Caco-2 (cell line): ENCODE measurements around the gene KCNAB3. TPM values are rescaled to one million over a fixed set of nuclear protein-coding genes. Genes with fewer than 3 reads are reported as not detected.

Experiments
- BruUV-seq: library from RNA; stranded (reverse); fragments of 400-500 nt; replicated peaks from 2 replicates; lab custom pipeline; 2021; lab: Mats Ljungman, UMichigan
- CTCF ChIA-PET: fragments of 300-600 bp; sonication (Branson Sonifier 250); formaldehyde crosslinking; loops from one replicate; lab custom pipeline; 2022; ENCODE audit warnings: antibody characterized with exemption; lab: Charles Lee
- POLR2A ChIA-PET: fragments of 300-600 bp; sonication (Branson Sonifier 250); formaldehyde crosslinking; loops from one replicate; lab custom pipeline; 2022; ENCODE audit warnings: antibody characterized with exemption; lab: Charles Lee
- DNase-seq, 2 experiments: peaks; one replicate each; pipeline versions ENCODE4 v3.0.0 to v3.0.0-alpha.2; 2020 to 2022
- H3K27me3 ChIP-seq: replicated peaks from 2 replicates; pipeline ENCODE4 v1.6.0; 2011; ENCODE audit warnings: low read length; ENCODE audit not compliant: control insufficient read depth, insufficient read depth
- H3K36me3 ChIP-seq: 2 replicates; pipeline ENCODE4 v1.5.1; 2011; ENCODE audit warnings: low read length; ENCODE audit not compliant: control insufficient read depth, insufficient read depth
- H3K4me1 ChIP-seq: fragments of 250-450 bp; sonication (Bioruptor Pico); 2 replicates; pipeline ENCODE4 v1.5.1; 2020; ENCODE audit warnings: mild to moderate bottlenecking
- H3K4me3 ChIP-seq: 2 replicates; pipeline ENCODE4 v1.5.1; 2011; ENCODE audit warnings: low read depth, mild to moderate bottlenecking, control low read depth, low read length
- H3K9me3 ChIP-seq: fragments of 250-450 bp; sonication (Bioruptor Pico); 2 replicates; pipeline ENCODE4 v1.5.1; 2020; ENCODE audit warnings: mild to moderate bottlenecking, moderate library complexity
- H3K27ac Mint-ChIP-seq: one replicate; pipeline ENCODE4 v1.8.0; 2022; ENCODE audit warnings: mixed read lengths; ENCODE audit not compliant: unreplicated experiment
- H3K27me3 Mint-ChIP-seq: one replicate; pipeline ENCODE4 v1.8.0; 2022; ENCODE audit warnings: mixed read lengths; ENCODE audit not compliant: insufficient read depth, unreplicated experiment
- H3K36me3 Mint-ChIP-seq: one replicate; pipeline ENCODE4 v1.8.0; 2022; ENCODE audit warnings: mild to moderate bottlenecking, mixed read lengths; ENCODE audit not compliant: insufficient read depth, unreplicated experiment
- H3K4me1 Mint-ChIP-seq: one replicate; pipeline ENCODE4 v1.8.0; 2022; ENCODE audit warnings: low read depth, mixed read lengths; ENCODE audit not compliant: unreplicated experiment
- H3K4me3 Mint-ChIP-seq: one replicate; pipeline ENCODE4 v1.8.0; 2022; ENCODE audit warnings: mild to moderate bottlenecking, moderate library complexity, mixed read lengths; ENCODE audit not compliant: unreplicated experiment
- H3K9me3 Mint-ChIP-seq: one replicate; pipeline ENCODE4 v1.8.0; 2022; ENCODE audit warnings: mixed read lengths; ENCODE audit not compliant: unreplicated experiment
- CTCF ChIP-seq, 2 experiments: fragments of 200-600 bp in 1 of 2; IDR thresholded peaks; 1 replicate in 1 of 2; 2 replicates in 1 of 2; pipeline versions ENCODE4 v1.5.1 to v1.8.0; 2011 to 2022; ENCODE audit warnings: antibody characterized with exemption in 1 of 2, control low read depth in 1 of 2, inconsistent platforms in 1 of 2, low read depth in 1 of 2, low read length in 1 of 2, mild to moderate bottlenecking in 1 of 2, moderate library complexity in 1 of 2; ENCODE audit not compliant: insufficient read depth in 1 of 2, severe bottlenecking in 1 of 2, unreplicated experiment in 1 of 2
- intact Hi-C: fragments of 100-400 bp; cut with micrococcal nuclease; formaldehyde crosslinking; loops from one replicate; pipeline ENCODE4 v1.10.0; 2022; ENCODE audit not compliant: unreplicated experiment
- total RNA-seq: library from RNA; stranded (reverse); gene quantifications from 2 replicates; pipeline ENCODE4 v1.2.3, GENCODE V29; 2022

The KCNAB3 gene
- total RNA-seq, 1 experiment from 2014 or later: 2.0 TPM

DNA sequence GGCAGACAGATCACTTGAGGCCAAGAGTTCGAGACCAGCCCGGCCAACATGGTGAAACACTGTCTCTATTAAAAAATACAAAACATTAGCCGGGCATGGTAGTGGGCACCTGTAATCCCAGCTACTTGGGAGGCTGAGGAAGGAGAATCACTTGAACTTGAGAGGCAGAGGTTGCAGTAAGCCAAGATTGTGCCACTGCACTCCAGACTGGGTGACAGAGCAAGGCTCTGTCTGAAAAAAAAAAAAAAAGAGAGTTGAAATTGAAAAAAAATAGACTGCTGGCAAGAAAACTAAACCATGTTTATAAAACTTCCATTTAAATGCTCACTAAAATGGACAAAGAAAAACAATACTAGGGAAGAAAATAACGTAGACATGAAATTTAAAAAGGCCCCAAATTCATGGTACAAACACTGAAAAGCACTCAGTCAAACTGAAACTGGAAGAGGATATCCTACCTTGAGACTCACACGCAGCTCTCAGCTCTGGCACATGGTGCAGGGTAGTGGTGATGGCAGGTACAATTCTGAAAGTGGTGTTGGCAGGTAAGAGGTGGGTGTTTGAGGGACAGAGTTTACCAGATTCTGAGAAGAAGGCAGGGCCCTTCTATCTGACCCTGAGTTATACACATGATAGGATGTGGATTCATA lies 21.6 kb upstream of the KCNAB3 start:
- Mint-ChIP-seq H3K4me3 (no peak overlapping the region), H3K27me3 (no peaks in the 10 kb centered on the region), H3K27ac (no peak overlapping the region), H3K9me3 (no peaks in the 10 kb centered on the region), H3K4me1 (no peaks in the 10 kb centered on the region), H3K36me3 (peaks cover 13% of the 10 kb centered on the region)
- no peak overlapping the region for H3K4me3 ChIP-seq
- no peak for TF ChIP-seq CTCF (IDR thresholded peaks at IDR 0.05; ENCODE audit: insufficient read depth in 1 of 2, low read depth in 1 of 2, low read length in 1 of 2, severe bottlenecking in 1 of 2, unreplicated experiment in 1 of 2)
- POLR2A ChIA-PET: no interaction called here
- CTCF ChIA-PET: no interaction called here
- no peaks in the 10 kb centered on the region for H3K4me1 ChIP-seq
- H3K36me3 ChIP-seq: no peaks in the 10 kb centered on the region
- H3K27me3 ChIP-seq: no peaks in the 10 kb centered on the region
- intact Hi-C loops: no loop called here
- no TSS peak for BruUV-seq
- H3K9me3 ChIP-seq: no peaks in the 10 kb centered on the region
- no peak for DNase-seq

DNA sequence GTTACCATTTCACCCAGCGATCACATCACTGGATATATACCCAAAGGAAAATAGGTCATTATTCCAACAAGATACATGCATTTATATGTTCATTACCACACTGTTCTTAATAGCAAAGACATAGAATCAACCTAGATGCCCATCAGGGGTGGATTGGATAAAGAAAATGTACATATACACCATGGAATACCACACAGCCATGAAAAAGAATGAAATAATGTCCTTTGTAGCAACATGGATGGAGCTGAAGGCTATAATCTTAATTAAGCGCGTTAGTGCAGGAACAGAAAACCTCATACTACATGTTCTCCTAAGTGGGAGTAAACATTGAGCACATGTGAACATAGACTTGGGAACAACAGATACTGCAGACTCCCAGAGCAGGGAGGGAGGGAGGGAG lies 20.9 kb upstream of the KCNAB3 start:
- H3K9me3 ChIP-seq: no peaks in the 10 kb centered on the region
- POLR2A ChIA-PET: no interaction called here

DNA sequence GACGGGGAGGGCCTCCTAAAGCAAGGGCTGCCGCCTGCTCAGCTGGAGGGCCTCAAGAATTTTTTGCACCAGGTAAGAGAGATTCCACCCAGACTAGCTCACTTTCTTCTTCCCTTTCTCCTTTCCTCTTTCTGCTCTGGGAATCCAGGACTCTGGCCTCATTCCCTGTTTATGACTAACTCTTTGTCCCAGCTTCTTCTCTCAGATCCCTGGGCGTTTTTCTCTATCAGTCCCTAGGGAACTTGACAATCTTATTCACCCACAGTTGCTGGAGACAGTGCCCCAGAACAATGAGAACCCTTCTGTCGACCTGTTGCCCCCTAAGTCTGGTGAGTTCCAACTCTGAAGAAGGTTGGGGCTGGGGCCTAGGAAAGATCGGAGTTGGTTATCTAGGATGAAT lies 18.0 kb upstream of the KCNAB3 start:
- CTCF ChIA-PET: no interaction called here
- Histone ChIP-seq H3K4me1 (no peaks in the 10 kb centered on the region), H3K9me3 (no peaks in the 10 kb centered on the region), H3K4me3 (no peak overlapping the region), H3K27me3 (no peaks in the 10 kb centered on the region), H3K36me3 (no peaks in the 10 kb centered on the region)
- POLR2A ChIA-PET: no interaction called here
- BruUV-seq: no TSS peak
- Mint-ChIP-seq H3K27me3 (no peaks in the 10 kb centered on the region), H3K9me3 (no peaks in the 10 kb centered on the region), H3K36me3 (peaks cover 38% of the 10 kb centered on the region), H3K4me1 (no peaks in the 10 kb centered on the region), H3K27ac (no peak overlapping the region), H3K4me3 (no peak overlapping the region)
- DNase-seq: no peak
- intact Hi-C loops: no loop called here
- no peak for TF ChIP-seq CTCF (IDR thresholded peaks at IDR 0.05; ENCODE audit: insufficient read depth in 1 of 2, low read depth in 1 of 2, low read length in 1 of 2, severe bottlenecking in 1 of 2, unreplicated experiment in 1 of 2)

More for the DNA sequence above, 20.9 kb upstream of the KCNAB3 start:
- H3K27ac Mint-ChIP-seq: no peak overlapping the region
- Histone ChIP-seq H3K27me3 (no peaks in the 10 kb centered on the region), H3K4me3 (no peak overlapping the region), H3K4me1 (no peaks in the 10 kb centered on the region), H3K36me3 (no peaks in the 10 kb centered on the region)
- H3K4me1 Mint-ChIP-seq: no peaks in the 10 kb centered on the region
- CTCF ChIA-PET: no interaction called here
- no peaks in the 10 kb centered on the region for H3K9me3 Mint-ChIP-seq
- DNase-seq: no peak
- H3K27me3 Mint-ChIP-seq: no peaks in the 10 kb centered on the region
- no peak for TF ChIP-seq CTCF (IDR thresholded peaks at IDR 0.05; ENCODE audit: insufficient read depth in 1 of 2, low read depth in 1 of 2, low read length in 1 of 2, severe bottlenecking in 1 of 2, unreplicated experiment in 1 of 2)
- intact Hi-C loops: no loop called here
- BruUV-seq: no TSS peak
- no peak overlapping the region for H3K4me3 Mint-ChIP-seq
- peaks cover 20% of the 10 kb centered on the region for H3K36me3 Mint-ChIP-seq
